ENCODE measurements around the gene PTPRK.

DNA sequence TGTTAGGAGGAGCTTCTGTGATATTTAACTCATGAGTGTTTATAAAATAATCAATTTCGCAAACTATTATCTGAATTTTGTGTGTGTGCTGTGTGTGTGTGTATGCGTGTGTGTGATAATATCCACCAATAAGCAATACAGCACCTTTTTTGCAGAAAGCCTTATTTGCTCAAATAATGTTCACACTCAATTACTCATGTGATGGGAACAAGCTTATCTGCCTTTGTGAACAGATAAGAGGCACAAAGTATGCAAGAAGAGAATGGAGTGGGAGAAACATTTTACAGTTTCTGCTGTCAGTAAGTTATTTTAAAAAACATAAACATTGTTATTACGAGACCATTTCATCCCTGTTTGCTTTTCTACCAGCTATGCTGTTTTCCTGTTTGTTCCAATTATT lies 36.7 kb upstream of the PTPRK start:
- TF ChIP-seq, protein P1, sequence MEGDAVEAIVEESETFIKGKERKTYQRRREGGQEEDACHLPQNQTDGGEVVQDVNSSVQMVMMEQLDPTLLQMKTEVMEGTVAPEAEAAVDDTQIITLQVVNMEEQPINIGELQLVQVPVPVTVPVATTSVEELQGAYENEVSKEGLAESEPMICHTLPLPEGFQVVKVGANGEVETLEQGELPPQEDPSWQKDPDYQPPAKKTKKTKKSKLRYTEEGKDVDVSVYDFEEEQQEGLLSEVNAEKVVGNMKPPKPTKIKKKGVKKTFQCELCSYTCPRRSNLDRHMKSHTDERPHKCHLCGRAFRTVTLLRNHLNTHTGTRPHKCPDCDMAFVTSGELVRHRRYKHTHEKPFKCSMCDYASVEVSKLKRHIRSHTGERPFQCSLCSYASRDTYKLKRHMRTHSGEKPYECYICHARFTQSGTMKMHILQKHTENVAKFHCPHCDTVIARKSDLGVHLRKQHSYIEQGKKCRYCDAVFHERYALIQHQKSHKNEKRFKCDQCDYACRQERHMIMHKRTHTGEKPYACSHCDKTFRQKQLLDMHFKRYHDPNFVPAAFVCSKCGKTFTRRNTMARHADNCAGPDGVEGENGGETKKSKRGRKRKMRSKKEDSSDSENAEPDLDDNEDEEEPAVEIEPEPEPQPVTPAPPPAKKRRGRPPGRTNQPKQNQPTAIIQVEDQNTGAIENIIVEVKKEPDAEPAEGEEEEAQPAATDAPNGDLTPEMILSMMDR (conservative IDR thresholded peaks at IDR 0.05 in 1 of 2, IDR thresholded peaks at IDR 0.05 in 1 of 2; ENCODE audit: low read depth in 1 of 2, low read length in 2 of 2), result no peak
- TF ChIP-seq EZH2 (IDR thresholded peaks at IDR 0.05; ENCODE audit: low read length, missing control alignments), result no peak

All from fibroblast of lung (primary cell).